Measurements from ENCODE around the gene CBX6.

Gene CBX6

DNA sequence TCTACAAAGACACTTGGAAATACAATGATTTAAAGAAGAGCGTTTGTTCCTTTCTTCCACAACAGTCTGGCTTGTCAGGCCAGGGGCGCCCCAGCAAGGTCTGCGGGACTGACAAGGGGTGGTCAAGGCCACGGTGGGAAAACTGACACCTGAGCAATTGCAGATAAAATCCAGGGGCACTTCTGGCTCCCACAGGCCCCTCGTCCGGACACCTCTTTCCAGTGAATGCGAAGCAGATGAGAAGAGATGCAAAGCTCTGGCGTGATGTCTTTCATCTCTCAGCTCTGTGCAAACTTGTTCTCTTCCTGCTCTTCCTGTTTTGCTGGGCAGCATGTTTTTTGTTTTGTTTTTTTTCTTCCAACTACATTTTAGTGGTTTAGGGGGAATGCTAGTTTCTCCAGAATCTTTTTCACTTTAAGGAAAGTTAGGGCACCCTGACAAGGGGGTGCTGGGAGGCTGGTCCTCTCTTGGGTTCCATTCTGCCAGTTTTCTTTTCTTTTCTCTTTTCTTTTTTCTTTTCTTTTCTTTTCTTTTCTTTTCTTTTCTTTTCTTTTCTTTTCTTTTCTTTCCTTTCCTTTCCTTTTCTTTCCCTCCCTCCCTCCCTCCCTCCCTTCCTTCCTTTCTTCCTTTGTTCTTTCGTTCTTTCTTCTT lies 11.1 kb upstream of the CBX6 start:
- TF ChIP-seq JUND (IDR thresholded peaks at IDR 0.05; ENCODE audit: low read depth), result no peak
- no peak for DNase-seq (ENCODE audit: low read depth in 1 of 2, low spot score in 1 of 2)
- in situ Hi-C loops (cut with HindIII; ENCODE audit: low pct_unique_long_range_greater_than_20kb, low sequenced_read_pairs), result no loop called here

DNA sequence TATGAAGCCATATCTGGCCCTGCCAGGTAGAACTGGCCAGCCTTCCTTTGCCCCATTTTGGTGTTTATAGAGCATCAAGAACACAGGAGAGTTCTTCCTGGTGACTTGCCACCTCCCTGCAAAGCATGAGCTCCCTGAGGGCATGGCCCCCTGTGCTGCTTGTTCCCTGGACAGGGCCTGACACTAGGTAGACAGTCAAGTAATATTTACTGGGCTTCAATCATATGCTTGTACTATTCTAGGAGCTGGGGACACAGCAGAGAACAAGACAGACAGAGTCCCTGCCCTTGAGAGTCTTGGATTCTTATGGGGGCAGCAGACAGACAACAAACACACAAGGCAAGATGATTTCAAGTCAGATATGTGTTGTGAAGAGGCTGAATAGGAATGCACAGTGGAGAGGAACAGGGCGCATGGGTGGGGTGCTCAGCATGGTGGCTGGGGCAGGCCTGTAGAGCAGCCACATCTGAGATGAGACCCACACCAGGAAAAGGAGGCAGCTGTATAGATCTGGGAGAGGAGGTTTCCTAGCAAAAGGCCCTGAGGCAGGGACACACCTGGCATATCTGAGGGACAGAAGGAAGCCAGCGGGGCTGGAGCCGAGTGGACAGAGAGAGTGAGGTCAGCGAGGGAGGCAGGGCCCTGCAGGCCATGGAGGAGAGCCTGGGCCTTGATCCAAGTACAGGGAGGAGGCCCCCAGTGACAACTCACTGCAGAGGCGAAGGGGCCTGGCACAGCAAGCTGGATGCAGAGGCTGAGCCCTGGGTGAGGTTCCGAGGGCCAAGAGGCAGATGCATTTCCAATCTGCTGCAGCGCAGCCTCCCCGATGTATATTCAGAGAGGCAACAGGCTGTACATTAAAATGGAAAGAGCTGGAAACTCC lies 10.2 kb upstream of the CBX6 start:
- TF ChIP-seq JUND (IDR thresholded peaks at IDR 0.05; ENCODE audit: low read depth), result no peak
- DNase-seq (ENCODE audit: low read depth in 1 of 2, low spot score in 1 of 2), result no peak
- in situ Hi-C loops (cut with HindIII; ENCODE audit: low pct_unique_long_range_greater_than_20kb, low sequenced_read_pairs), result no loop called here

DNA sequence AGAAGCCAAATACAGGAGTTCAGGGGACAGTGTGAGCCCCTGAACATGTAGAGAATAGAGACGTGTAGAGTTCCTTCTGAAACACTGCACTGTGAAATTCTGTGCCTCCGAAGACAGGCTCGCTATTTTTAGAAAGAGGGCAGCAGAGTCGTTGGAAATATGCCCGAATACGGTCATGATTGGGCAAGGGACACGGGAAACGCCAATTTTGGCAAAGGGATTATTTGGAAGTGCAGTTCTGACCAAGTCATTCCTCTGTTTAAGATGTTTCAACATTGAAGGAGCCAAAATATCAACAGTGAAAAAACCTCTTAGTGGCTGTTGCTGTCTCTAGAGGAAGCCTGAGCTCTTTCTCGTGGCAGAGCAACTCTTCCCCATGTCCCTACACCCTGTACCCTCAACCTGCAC lies 9.5 kb upstream of the CBX6 start:
- no peak for TF ChIP-seq JUND (IDR thresholded peaks at IDR 0.05; ENCODE audit: low read depth)
- in situ Hi-C loops (cut with HindIII; ENCODE audit: low pct_unique_long_range_greater_than_20kb, low sequenced_read_pairs), result no loop called here
- DNase-seq (ENCODE audit: low read depth in 1 of 2, low spot score in 1 of 2), result no peak

DNA sequence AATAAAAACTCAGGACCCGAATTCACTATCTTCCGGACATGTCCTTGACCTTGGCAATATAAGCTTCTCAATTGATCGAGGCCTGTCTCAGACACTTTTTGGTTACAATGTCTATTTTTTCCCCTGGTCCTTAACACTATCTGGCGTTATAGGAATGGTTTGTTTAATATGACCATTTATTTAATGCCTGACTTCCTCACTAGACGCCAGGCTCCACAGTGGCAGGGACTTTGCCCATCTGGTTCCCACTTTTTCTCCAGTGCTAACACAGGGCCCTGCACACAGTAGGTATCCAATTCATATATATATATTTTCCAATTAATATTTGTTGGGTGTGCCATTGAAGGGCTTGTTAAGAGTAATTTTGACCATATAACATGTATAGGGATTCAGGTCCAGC lies 7.9 kb upstream of the CBX6 start:
- no peak for DNase-seq (ENCODE audit: low read depth in 1 of 2, low spot score in 1 of 2)
- no peak for TF ChIP-seq JUND (IDR thresholded peaks at IDR 0.05; ENCODE audit: low read depth)
- in situ Hi-C loops (cut with HindIII; ENCODE audit: low pct_unique_long_range_greater_than_20kb, low sequenced_read_pairs), result no loop called here

DNA sequence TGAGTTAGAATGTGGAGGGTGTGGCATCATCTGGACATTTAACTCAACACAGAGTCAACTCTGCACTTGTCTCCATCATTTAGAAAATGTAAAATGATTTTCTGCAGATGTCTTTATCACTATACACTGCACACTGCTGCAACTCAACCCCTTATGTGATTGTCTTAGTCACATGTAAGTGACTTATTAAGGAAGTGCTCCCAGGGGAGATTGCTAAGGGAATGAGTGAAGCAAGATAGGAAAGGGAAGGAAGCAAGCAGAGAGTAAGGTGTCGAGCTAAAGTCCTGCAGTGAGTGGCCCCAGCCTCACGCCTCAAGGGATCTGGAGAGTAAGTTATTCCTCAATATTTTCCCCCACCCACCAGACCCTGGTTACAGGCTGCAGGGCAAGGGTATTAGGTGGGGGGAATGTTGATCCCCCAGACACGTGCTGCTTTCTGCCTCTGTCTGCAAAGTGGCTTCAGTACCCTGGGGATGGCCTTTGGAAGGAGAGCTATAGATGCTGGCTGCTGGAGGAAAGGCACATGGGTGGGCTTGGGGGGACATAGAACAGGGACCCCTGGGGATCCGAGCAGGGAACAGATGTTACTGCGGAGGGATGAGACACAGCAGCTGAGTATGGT lies 7.2 kb upstream of the CBX6 start:
- in situ Hi-C loops (cut with HindIII; ENCODE audit: low pct_unique_long_range_greater_than_20kb, low sequenced_read_pairs), result no loop called here
- TF ChIP-seq JUND (IDR thresholded peaks at IDR 0.05; ENCODE audit: low read depth), result no peak

DNA sequence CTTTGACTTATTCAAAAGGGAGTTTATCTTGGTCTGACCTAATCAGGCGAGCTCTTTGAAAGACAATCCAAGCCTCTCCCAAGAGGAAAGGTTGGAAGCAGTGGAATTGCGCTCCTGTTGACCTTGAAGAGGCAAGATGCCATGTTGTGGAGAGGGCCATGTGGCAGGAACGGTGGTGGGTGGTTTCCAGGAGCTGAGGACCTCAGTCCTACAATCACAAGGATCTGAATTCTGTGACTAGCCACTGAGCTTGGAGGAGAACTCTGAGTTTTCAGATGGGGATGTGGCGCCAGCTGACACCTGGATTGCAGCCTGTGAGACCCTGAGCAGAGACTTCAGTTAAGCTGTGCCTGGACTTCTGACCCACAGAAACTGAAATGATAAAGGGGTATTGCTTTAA lies 6.0 kb upstream of the CBX6 start:
- TF ChIP-seq JUND (IDR thresholded peaks at IDR 0.05; ENCODE audit: low read depth), result no peak
- no peak for DNase-seq (ENCODE audit: low read depth in 1 of 2, low spot score in 1 of 2)
- in situ Hi-C loops (cut with HindIII; ENCODE audit: low pct_unique_long_range_greater_than_20kb, low sequenced_read_pairs), result no loop called here

More for the DNA sequence above, 7.2 kb upstream of the CBX6 start:
- DNase-seq (ENCODE audit: low read depth in 1 of 2, low spot score in 1 of 2), result no peak

- DNase-seq (ENCODE audit: low read depth in 1 of 2, low spot score in 1 of 2), result no peak
- in situ Hi-C loops (cut with HindIII; ENCODE audit: low pct_unique_long_range_greater_than_20kb, low sequenced_read_pairs), result no loop called here
- no peak for TF ChIP-seq JUND (IDR thresholded peaks at IDR 0.05; ENCODE audit: low read depth)
These were observed 2.7 kb upstream of the CBX6 start for GRCh38 chr22:38874529-38875222.

- in situ Hi-C loops (cut with HindIII; ENCODE audit: low pct_unique_long_range_greater_than_20kb, low sequenced_read_pairs), result no loop called here
- no peak for TF ChIP-seq JUND (IDR thresholded peaks at IDR 0.05; ENCODE audit: low read depth)
- no peak for DNase-seq (ENCODE audit: low read depth in 1 of 2, low spot score in 1 of 2)
These were observed 1.7 kb upstream of the CBX6 start for GRCh38 chr22:38873469-38874411.

DNA sequence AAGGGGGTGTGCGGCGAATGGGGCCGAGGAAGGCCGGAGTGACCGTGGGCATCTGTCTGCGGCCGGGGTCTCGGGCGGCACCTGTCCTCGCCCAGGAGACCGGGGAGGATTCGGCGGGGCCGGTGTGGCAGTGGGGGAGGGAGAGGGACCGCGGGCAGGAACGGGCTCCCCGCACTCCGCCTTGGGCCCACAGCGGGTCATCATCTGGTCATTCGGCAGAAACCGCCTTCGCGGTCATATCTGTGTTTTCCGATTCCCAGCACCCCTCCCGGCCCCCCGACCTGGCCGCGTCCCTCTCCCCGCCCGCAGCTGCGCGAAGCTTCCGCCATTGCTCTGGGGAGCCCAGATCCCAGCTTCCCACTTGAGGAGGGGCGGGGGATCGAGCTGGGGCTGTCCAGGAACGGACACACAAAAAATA lies 824 bp upstream of the CBX6 start:
- peak in 1 of 2 experiments; percentile 26 for DNase-seq (ENCODE audit: low read depth in 1 of 2, low spot score in 1 of 2)
- in situ Hi-C loops (cut with HindIII; ENCODE audit: low pct_unique_long_range_greater_than_20kb, low sequenced_read_pairs), result no loop called here
- no peak for TF ChIP-seq JUND (IDR thresholded peaks at IDR 0.05; ENCODE audit: low read depth)

GRCh38 chr22:38871360-38872171 lies 450 bp downstream of the CBX6 start:
- TF ChIP-seq JUND (IDR thresholded peaks at IDR 0.05; ENCODE audit: low read depth), result no peak
- DNase-seq (ENCODE audit: low read depth in 1 of 2, low spot score in 1 of 2), result no peak
- in situ Hi-C loops (cut with HindIII; ENCODE audit: low pct_unique_long_range_greater_than_20kb, low sequenced_read_pairs), result no loop called here

DNA sequence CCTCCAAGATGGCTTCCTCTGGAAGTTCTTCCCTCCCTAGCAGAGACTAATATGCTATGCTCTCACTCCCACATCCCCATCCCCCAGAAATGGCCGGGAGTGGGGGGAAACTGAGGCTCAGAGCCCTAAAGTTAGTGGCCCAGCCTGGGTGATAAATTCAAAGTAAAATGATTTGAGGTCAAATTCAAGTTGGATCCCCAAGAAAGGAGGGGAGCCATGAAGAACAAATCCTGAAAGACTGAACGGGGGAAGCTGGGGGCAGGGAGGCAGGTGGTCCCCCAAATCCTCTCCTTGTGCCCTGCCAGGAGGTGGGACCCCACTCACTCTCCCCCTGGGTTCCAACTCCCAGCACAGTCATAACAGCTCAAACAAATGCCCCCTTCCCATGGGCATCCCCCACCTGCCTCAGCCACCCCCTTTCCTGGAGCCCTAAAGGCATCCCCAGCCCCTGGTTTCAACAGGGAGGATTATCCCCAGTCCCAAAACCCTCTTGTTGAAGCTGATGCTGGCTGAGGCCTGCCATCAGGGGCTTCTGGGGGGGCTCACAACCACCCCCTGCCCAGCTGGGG lies 1.1 kb downstream of the CBX6 start:
- in situ Hi-C loops (cut with HindIII; ENCODE audit: low pct_unique_long_range_greater_than_20kb, low sequenced_read_pairs), result no loop called here
- no peak for TF ChIP-seq JUND (IDR thresholded peaks at IDR 0.05; ENCODE audit: low read depth)
- DNase-seq (ENCODE audit: low read depth in 1 of 2, low spot score in 1 of 2), result no peak

Data from T47D (cell line).